ENCODE measurements around the gene FYN.

- TF ChIP-seq CTCF (optimal IDR thresholded peaks at IDR 0.05 in 1 of 3, IDR thresholded peaks at IDR 0.05 in 1 of 3, conservative IDR thresholded peaks at IDR 0.05 in 1 of 3; ENCODE audit: extremely low read depth in 1 of 3, insufficient read depth in 2 of 3, low read length in 3 of 3) (no peak), EZH2 (IDR thresholded peaks at IDR 0.05; ENCODE audit: low read length) (no peak)
Measured at GRCh38 chr6:111699123-111699522, 174.1 kb downstream of the FYN start.
